ENCODE results near the gene BIRC6. TPM values are rescaled to one million over a fixed set of nuclear protein-coding genes. Genes with fewer than 3 reads are reported as not detected.

Gene BIRC6
- total and polyA plus RNA-seq, 2 experiments from 2014 or later: 17.8 to 106 TPM

DNA sequence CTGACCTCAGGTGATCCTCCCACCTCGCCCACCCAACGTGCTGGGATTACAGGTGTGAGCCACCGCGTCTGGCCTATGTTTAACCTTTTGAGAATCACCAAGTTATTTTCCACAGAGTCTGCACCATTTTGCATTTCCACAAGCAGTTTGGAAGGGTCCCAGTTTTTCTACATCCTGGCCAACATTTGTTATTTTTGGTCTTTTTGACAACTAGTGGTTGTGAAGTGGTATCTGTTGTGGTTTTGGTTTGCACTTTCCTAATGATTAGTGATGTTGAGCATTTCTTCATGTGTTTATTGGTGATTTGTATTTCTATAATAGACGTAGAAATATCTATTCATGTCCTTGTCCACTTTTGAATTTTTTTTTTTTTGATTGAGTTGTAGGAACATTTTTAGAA lies 67.9 kb downstream of the BIRC6 start:
- Histone ChIP-seq H4K20me1 (ENCODE audit: insufficient read depth, poor library complexity, severe bottlenecking) (peaks cover 39% of the 10 kb centered on the region), H3K27me3 (no peaks in the 10 kb centered on the region), H3K4me3 (no peak overlapping the region), H3K9me2 (replicated peaks; ENCODE audit: insufficient read depth) (no peaks in the 10 kb centered on the region), H3K27ac (no peak overlapping the region), H3K4me1 (ENCODE audit: insufficient read depth) (no peaks in the 10 kb centered on the region), H3K79me2 (peaks cover 98% of the 10 kb centered on the region), H2AFZ (no peak overlapping the region), H3K4me2 (no peak overlapping the region), H3K9me3 (ENCODE audit: low read depth) (no peaks in the 10 kb centered on the region), H3K36me3 (replicated peaks; ENCODE audit: insufficient read depth, low read depth) (no peaks in the 10 kb centered on the region)
- TF ChIP-seq, protein P1, sequence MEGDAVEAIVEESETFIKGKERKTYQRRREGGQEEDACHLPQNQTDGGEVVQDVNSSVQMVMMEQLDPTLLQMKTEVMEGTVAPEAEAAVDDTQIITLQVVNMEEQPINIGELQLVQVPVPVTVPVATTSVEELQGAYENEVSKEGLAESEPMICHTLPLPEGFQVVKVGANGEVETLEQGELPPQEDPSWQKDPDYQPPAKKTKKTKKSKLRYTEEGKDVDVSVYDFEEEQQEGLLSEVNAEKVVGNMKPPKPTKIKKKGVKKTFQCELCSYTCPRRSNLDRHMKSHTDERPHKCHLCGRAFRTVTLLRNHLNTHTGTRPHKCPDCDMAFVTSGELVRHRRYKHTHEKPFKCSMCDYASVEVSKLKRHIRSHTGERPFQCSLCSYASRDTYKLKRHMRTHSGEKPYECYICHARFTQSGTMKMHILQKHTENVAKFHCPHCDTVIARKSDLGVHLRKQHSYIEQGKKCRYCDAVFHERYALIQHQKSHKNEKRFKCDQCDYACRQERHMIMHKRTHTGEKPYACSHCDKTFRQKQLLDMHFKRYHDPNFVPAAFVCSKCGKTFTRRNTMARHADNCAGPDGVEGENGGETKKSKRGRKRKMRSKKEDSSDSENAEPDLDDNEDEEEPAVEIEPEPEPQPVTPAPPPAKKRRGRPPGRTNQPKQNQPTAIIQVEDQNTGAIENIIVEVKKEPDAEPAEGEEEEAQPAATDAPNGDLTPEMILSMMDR (IDR thresholded peaks at IDR 0.05; ENCODE audit: poor library complexity): no peak
- TF ChIP-seq EZH2 (IDR thresholded peaks at IDR 0.05; ENCODE audit: borderline replicate concordance) (no peak), EZH2phosphoT487 (IDR thresholded peaks at IDR 0.05; ENCODE audit: low read depth, severe bottlenecking, unreplicated experiment) (no peak)
- no peak for DNase-seq (ENCODE audit: low spot score)
- 96% methylated on average over 5 of the region's 5 CpGs for WGBS (ENCODE audit: low lambda C conversion rate, missing lambda C conversion rate)

DNA sequence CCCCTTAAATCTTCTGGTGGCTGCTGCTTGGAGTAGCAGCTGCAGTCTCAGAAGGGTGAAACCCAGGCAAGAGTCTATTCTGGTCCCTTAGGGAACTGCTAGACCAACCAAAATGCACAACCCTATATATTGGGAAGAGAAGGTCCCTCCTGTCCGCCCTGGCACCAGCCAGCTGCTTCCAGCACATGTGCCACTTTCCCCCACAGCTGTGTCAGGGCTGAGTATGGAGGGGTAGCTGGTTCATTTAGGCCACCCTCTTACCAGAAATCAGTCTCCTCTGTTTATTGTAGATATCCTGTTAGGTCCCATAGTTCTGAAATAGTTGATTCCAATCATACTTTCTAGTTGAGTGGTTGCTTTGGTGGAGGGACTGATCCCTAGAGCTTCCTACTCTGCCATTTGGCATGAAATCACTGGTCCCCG lies 68.9 kb downstream of the BIRC6 start:
- H3K36me3 ChIP-seq (replicated peaks; ENCODE audit: insufficient read depth, low read depth): no peaks in the 10 kb centered on the region
- H2AFZ ChIP-seq: no peak overlapping the region
- no peaks in the 10 kb centered on the region for H3K9me2 ChIP-seq (replicated peaks; ENCODE audit: insufficient read depth)
- no peaks in the 10 kb centered on the region for H3K27me3 ChIP-seq
- peaks cover 36% of the 10 kb centered on the region for H4K20me1 ChIP-seq (ENCODE audit: insufficient read depth, poor library complexity, severe bottlenecking)
- no peak for DNase-seq (ENCODE audit: low spot score)
- H3K27ac ChIP-seq: no peak overlapping the region
- no peak for TF ChIP-seq EZH2phosphoT487 (IDR thresholded peaks at IDR 0.05; ENCODE audit: low read depth, severe bottlenecking, unreplicated experiment)
- TF ChIP-seq EZH2 (IDR thresholded peaks at IDR 0.05; ENCODE audit: borderline replicate concordance): no peak
- TF ChIP-seq, protein P1 (IDR thresholded peaks at IDR 0.05; ENCODE audit: poor library complexity): no peak
- H3K4me3 ChIP-seq: no peak overlapping the region
- H3K9me3 ChIP-seq (ENCODE audit: low read depth): no peaks in the 10 kb centered on the region
- no peak overlapping the region for H3K4me2 ChIP-seq
- H3K4me1 ChIP-seq (ENCODE audit: insufficient read depth): no peaks in the 10 kb centered on the region
- H3K79me2 ChIP-seq: peaks cover 97% of the 10 kb centered on the region
- WGBS (ENCODE audit: low lambda C conversion rate, missing lambda C conversion rate): 91% methylated on average over 2 of the region's 2 CpGs

DNA sequence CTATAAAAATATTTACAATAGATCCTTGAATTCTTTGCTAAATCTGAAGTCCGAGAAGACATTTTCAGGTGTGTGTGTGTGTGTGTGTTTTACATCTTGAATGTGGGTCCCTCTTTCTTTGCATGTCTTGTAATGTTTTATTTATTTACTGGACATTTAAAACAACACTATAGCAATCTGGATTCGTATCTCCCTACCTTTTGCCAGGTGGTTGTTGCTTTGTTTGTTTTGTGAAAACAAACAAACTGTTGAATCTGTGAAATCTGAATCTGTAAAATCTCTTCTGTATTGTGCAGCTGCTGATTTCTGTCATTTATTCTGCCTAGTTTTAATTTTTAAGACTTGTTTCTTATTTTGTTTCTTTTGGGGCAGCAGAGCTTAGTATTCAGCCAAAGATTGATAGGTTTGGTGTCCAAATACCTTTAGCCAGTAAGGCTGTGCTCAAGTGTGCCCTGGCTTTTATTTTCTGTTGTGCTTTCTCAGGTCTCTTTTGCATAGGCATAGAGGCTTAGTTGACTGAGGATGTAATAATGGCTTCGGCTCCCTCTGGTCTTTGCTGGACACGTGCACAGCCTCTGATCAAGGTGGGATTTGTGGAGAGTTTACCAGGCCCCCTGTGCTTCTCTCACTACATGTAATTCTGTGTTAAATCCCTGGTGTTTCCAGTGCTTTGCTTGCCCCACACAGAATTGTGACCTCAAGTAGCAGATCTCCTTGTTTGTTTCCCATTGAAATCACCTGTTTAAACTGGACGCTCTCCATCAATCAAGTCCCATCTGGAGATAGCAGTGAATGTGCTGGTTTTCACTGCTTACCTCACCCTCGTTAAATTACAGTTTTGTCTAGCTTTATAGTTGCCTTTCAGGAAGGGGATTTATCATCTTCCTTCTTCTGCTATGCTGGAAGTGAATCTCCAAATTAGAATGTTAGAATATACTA lies 71.1 kb downstream of the BIRC6 start:
- TF ChIP-seq EZH2phosphoT487 (IDR thresholded peaks at IDR 0.05; ENCODE audit: low read depth, severe bottlenecking, unreplicated experiment): no peak
- TF ChIP-seq EZH2 (IDR thresholded peaks at IDR 0.05; ENCODE audit: borderline replicate concordance): no peak
- TF ChIP-seq, protein P1 (IDR thresholded peaks at IDR 0.05; ENCODE audit: poor library complexity): no peak
- Histone ChIP-seq H2AFZ (no peak overlapping the region), H3K4me3 (no peak overlapping the region), H3K9me3 (ENCODE audit: low read depth) (no peaks in the 10 kb centered on the region), H3K4me1 (ENCODE audit: insufficient read depth) (no peaks in the 10 kb centered on the region), H3K9me2 (replicated peaks; ENCODE audit: insufficient read depth) (no peaks in the 10 kb centered on the region), H3K4me2 (no peak overlapping the region), H3K79me2 (peaks cover 83% of the 10 kb centered on the region), H4K20me1 (ENCODE audit: insufficient read depth, poor library complexity, severe bottlenecking) (peaks cover 32% of the 10 kb centered on the region), H3K27ac (no peak overlapping the region), H3K27me3 (no peaks in the 10 kb centered on the region), H3K36me3 (replicated peaks; ENCODE audit: insufficient read depth, low read depth) (no peaks in the 10 kb centered on the region)
- no peak for DNase-seq (ENCODE audit: low spot score)
- WGBS (ENCODE audit: low lambda C conversion rate, missing lambda C conversion rate): 56% methylated on average over 6 of the region's 6 CpGs
